Uterus (tissue), 4 donors: ENCODE data around the gene ACVR1C. TPM values are rescaled to one million over a fixed set of nuclear protein-coding genes. Genes with fewer than 3 reads are reported as not detected.
"Not testable (repeated sequence)": the region's sequence is repeated elsewhere in the genome, so short reads cannot be mapped to it uniquely, and the experiment has no call there.

Experiments
- DNase-seq, 2 donors: peaks; one replicate each; pipeline ENCODE4 v3.0.0-alpha.2; 2019 to 2020
- H3K27ac ChIP-seq, 2 donors: fragments of 200-600 bp; sonication (generic); 1 replicate in 1 of 2; 2 replicates in 1 of 2; pipeline ENCODE4 v1.5.1; 2016 to 2018
- H3K27me3 ChIP-seq, 2 donors: fragments of 200-600 bp; sonication (generic); one replicate each; pipeline ENCODE4 v1.5.1; 2018 to 2019; ENCODE audit warnings: control low read depth in 1 of 2
- H3K36me3 ChIP-seq, 2 donors: fragments of 200-600 bp; sonication (generic); one replicate each; pipeline ENCODE4 v1.5.1; 2019; ENCODE audit warnings: control low read depth in 1 of 2
- H3K4me1 ChIP-seq, 2 donors: fragments of 200-600 bp; sonication (generic); one replicate each; pipeline ENCODE4 v1.5.1; 2018 to 2019; ENCODE audit warnings: control low read depth in 1 of 2
- H3K4me3 ChIP-seq, 2 donors: fragments of 200-600 bp; sonication (generic); 1 replicate in 1 of 2; 2 replicates in 1 of 2; pipeline ENCODE4 v1.5.1; 2018 to 2019; ENCODE audit warnings: mild to moderate bottlenecking in 1 of 2
- H3K9me3 ChIP-seq, 2 donors: fragments of 200-600 bp; sonication (generic); one replicate each; pipeline ENCODE4 v1.5.1; 2019; ENCODE audit warnings: control low read depth in 1 of 2
- POLR2A ChIP-seq, 2 donors: fragments of 450-650 bp; IDR thresholded peaks; one replicate each; pipeline ENCODE4 v1.6.1; 2016; ENCODE audit warnings: antibody characterized with exemption in 2 of 2, mild to moderate bottlenecking in 1 of 2, moderate library complexity in 1 of 2
- intact Hi-C: fragments of 100-400 bp; cut with DNase I; formaldehyde crosslinking; loops from one replicate; pipeline ENCODE4 v1.15.1; 2023; ENCODE audit warnings: low total_unique reads
- total RNA-seq, 4 donors: library from RNA; depleted of rRNA in 3 of 4; stranded (reverse); fragments of >200 nt in 3 of 4; gene quantifications; one replicate each; pipeline versions ENCODE4 v1.1.0 to v1.2.4, GENCODE V29; 2014 to 2023
- TF ChIP-seq, protein P1 (sequence below), 4 experiments: fragments of 200-600 bp in 2 of 4; fragments of 450-650 bp in 2 of 4; sonication (generic) in 2 of 4; IDR thresholded peaks; one replicate each; pipeline ENCODE4 v1.5.1; 2016 to 2019; ENCODE audit warnings: antibody characterized with exemption in 4 of 4, mild to moderate bottlenecking in 2 of 4, moderate library complexity in 1 of 4
- donor health status: DM: yes; HTN: yes; CAD: no.

The ACVR1C gene
- total RNA-seq, 4 donors from 2014 or later = 0.51 to 1.2 (median 0.72) TPM

GRCh38 chr2:157523270-157524247 lies 105.1 kb downstream of the ACVR1C start:
- Histone ChIP-seq H3K36me3 (no peaks in the 10 kb centered on the region), H3K27me3 (no peaks in the 10 kb centered on the region), H3K4me1 (no peaks in the 10 kb centered on the region), H3K27ac (no peak overlapping the region), H3K4me3 (no peak overlapping the region), H3K9me3 (no peaks in the 10 kb centered on the region)
- intact Hi-C loops = no loop called here
- TF ChIP-seq, protein P1, sequence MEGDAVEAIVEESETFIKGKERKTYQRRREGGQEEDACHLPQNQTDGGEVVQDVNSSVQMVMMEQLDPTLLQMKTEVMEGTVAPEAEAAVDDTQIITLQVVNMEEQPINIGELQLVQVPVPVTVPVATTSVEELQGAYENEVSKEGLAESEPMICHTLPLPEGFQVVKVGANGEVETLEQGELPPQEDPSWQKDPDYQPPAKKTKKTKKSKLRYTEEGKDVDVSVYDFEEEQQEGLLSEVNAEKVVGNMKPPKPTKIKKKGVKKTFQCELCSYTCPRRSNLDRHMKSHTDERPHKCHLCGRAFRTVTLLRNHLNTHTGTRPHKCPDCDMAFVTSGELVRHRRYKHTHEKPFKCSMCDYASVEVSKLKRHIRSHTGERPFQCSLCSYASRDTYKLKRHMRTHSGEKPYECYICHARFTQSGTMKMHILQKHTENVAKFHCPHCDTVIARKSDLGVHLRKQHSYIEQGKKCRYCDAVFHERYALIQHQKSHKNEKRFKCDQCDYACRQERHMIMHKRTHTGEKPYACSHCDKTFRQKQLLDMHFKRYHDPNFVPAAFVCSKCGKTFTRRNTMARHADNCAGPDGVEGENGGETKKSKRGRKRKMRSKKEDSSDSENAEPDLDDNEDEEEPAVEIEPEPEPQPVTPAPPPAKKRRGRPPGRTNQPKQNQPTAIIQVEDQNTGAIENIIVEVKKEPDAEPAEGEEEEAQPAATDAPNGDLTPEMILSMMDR (IDR thresholded peaks at IDR 0.05) = no peak
- TF ChIP-seq POLR2A (IDR thresholded peaks at IDR 0.05) = no peak
- DNase-seq = no peak

GRCh38 chr2:157514966-157515365 lies 113.7 kb downstream of the ACVR1C start:
- DNase-seq, H3K9me3 ChIP-seq, H3K27me3 ChIP-seq, intact Hi-C loops, H3K4me3 ChIP-seq, H3K4me1 ChIP-seq, H3K36me3 ChIP-seq, H3K27ac ChIP-seq: not testable (repeated sequence)

GRCh38 chr2:157509744-157510143 lies 118.9 kb downstream of the ACVR1C start:
- H3K27ac ChIP-seq = no peak overlapping the region
- intact Hi-C loops = no loop called here
- no peaks in the 10 kb centered on the region for H3K36me3 ChIP-seq
- no peak overlapping the region for H3K4me3 ChIP-seq
- no peaks in the 10 kb centered on the region for H3K27me3 ChIP-seq
- H3K9me3 ChIP-seq = no peaks in the 10 kb centered on the region
- no peaks in the 10 kb centered on the region for H3K4me1 ChIP-seq
- no peak for DNase-seq
- TF ChIP-seq POLR2A (IDR thresholded peaks at IDR 0.05) = no peak
- TF ChIP-seq, protein P1 (IDR thresholded peaks at IDR 0.05) = no peak

GRCh38 chr2:157508676-157509075 lies 120.0 kb downstream of the ACVR1C start:
- H3K36me3 ChIP-seq = no peaks in the 10 kb centered on the region
- no peaks in the 10 kb centered on the region for H3K27me3 ChIP-seq
- H3K4me3 ChIP-seq = no peak overlapping the region
- H3K9me3 ChIP-seq = no peaks in the 10 kb centered on the region
- no peak overlapping the region for H3K27ac ChIP-seq
- H3K4me1 ChIP-seq = no peaks in the 10 kb centered on the region
- no peak for DNase-seq
- no peak for TF ChIP-seq POLR2A (IDR thresholded peaks at IDR 0.05)
- TF ChIP-seq, protein P1 (IDR thresholded peaks at IDR 0.05) = no peak
- intact Hi-C loops = no loop called here

GRCh38 chr2:157506586-157506985 lies 122.1 kb downstream of the ACVR1C start:
- no peak overlapping the region for H3K27ac ChIP-seq
- no peaks in the 10 kb centered on the region for H3K27me3 ChIP-seq
- intact Hi-C loops = no loop called here
- H3K9me3 ChIP-seq = no peaks in the 10 kb centered on the region
- no peaks in the 10 kb centered on the region for H3K4me1 ChIP-seq
- H3K36me3 ChIP-seq = no peaks in the 10 kb centered on the region
- no peak overlapping the region for H3K4me3 ChIP-seq
- no peak for TF ChIP-seq POLR2A (IDR thresholded peaks at IDR 0.05)
- TF ChIP-seq, protein P1 (IDR thresholded peaks at IDR 0.05) = no peak
- DNase-seq = no peak
